HepG2 (cell line): ENCODE data around the gene FAM222B. TPM values are rescaled to one million over a fixed set of nuclear protein-coding genes. Genes with fewer than 3 reads are reported as not detected.

Experiments
- AHDC1 ChIP-seq: sonication (generic); formaldehyde crosslinking; IDR thresholded peaks from 2 replicates; pipeline ENCODE4 v1.5.1; 2020; ENCODE audit warnings: mild to moderate bottlenecking, missing genetic modification reagents, borderline replicate concordance
- ARNT ChIP-seq: fragments of 450-650 bp; IDR thresholded peaks from 2 replicates; pipeline ENCODE4 v1.6.1; 2017
- KDM5B ChIP-seq: sonication (generic); formaldehyde crosslinking; IDR thresholded peaks from 2 replicates; pipeline ENCODE4 v1.4.0; 2020; ENCODE audit warnings: missing genetic modification reagents, mild to moderate bottlenecking, borderline replicate concordance
- MXI1 ChIP-seq: IDR thresholded peaks from 3 replicates; pipeline ENCODE4 v1.6.1; 2012; ENCODE audit warnings: low read depth, low read length, inconsistent platforms, borderline replicate concordance
- SRSF9 ChIP-seq: fragments of 200-400 bp; formaldehyde crosslinking; IDR thresholded peaks from 2 replicates; pipeline ENCODE4 v1.6.1; 2018; ENCODE audit warnings: borderline replicate concordance, mild to moderate bottlenecking, low read depth, low read length; ENCODE audit not compliant: insufficient read depth, poor library complexity, severe bottlenecking
- TOPORS ChIP-seq: sonication (generic); formaldehyde crosslinking; IDR thresholded peaks from 2 replicates; pipeline ENCODE4 v1.8.0; 2023; ENCODE audit warnings: mild to moderate bottlenecking, missing genetic modification reagents
- ZFP36 ChIP-seq: fragments of 150-350 bp; IDR thresholded peaks from 2 replicates; pipeline ENCODE4 v1.6.1; 2018; ENCODE audit warnings: borderline replicate concordance, low read length, low read depth; ENCODE audit not compliant: partially characterized antibody
- ZFP36L1 ChIP-seq: sonication (generic); formaldehyde crosslinking; IDR thresholded peaks from 2 replicates; pipeline ENCODE4 v1.8.0; 2022; ENCODE audit warnings: mild to moderate bottlenecking, missing genetic modification reagents, moderate library complexity
- ZNF460 ChIP-seq: sonication (generic); formaldehyde crosslinking; IDR thresholded peaks from 2 replicates; pipeline ENCODE4 v1.5.1; 2020; ENCODE audit warnings: missing genetic modification reagents, mild to moderate bottlenecking, borderline replicate concordance
- ZNF468 ChIP-seq: sonication (generic); formaldehyde crosslinking; IDR thresholded peaks from 2 replicates; pipeline ENCODE4 v1.8.0; 2022; ENCODE audit warnings: mild to moderate bottlenecking, moderate library complexity, missing genetic modification reagents
- ZNF605 ChIP-seq: sonication (generic); formaldehyde crosslinking; IDR thresholded peaks from 2 replicates; pipeline ENCODE4 v1.8.0; 2022; ENCODE audit warnings: mild to moderate bottlenecking, missing genetic modification reagents
- ZNF816 ChIP-seq: sonication (generic); formaldehyde crosslinking; IDR thresholded peaks from 2 replicates; pipeline ENCODE4 v1.8.0; 2022; ENCODE audit warnings: missing genetic modification reagents, mild to moderate bottlenecking, borderline replicate concordance
- polyA plus RNA-seq, 8 experiments: library from polyadenylated mRNA; depleted of rRNA in 3 of 8; stranded (reverse) in 7 of 8; unstranded in 1 of 8; fragments of >200 nt; fragmentation: Illumina TruSeq in 4 of 8; extraction: Trizol in 4 of 8; gene quantifications; 2 replicates each; pipeline versions ENCODE4 v1.2.1 to v1.2.3, GENCODE V29; 2011 to 2016; ENCODE audit warnings: low read depth in 4 of 8, missing spikeins in 1 of 8, mixed read lengths in 1 of 8; ENCODE audit not compliant: insufficient read depth in 1 of 8
- total RNA-seq, 5 experiments: library from RNA; depleted of rRNA; stranded (reverse); fragments of >200 nt; fragmentation: Illumina TruSeq; extraction: Trizol; gene quantifications; 2 replicates each; pipeline ENCODE4 v1.2.3, GENCODE V29; 2016; ENCODE audit warnings: low read depth in 1 of 5
- TF ChIP-seq, protein P1 (sequence below): sonication (generic); formaldehyde crosslinking; IDR thresholded peaks from 2 replicates; pipeline ENCODE4 v1.5.0; 2020; ENCODE audit warnings: mild to moderate bottlenecking, missing genetic modification reagents, borderline replicate concordance
- TF ChIP-seq, protein P2 (sequence below): sonication (generic); formaldehyde crosslinking; IDR thresholded peaks from 2 replicates; pipeline ENCODE4 v1.5.1; 2020; ENCODE audit warnings: missing genetic modification reagents, mild to moderate bottlenecking, borderline replicate concordance

Gene FAM222B
- total and polyA plus RNA-seq, 2 of the 13 experiments (the other 11 are each of a cell fraction or from before 2014, with no cell fraction given), result 3.5 to 7.3 TPM

- TF ChIP-seq MXI1 (no peak), ARNT (no peak), AHDC1 (CRISPR knock-in tag) (0 out of 2 replicates have a peak, but pooled peaks have one; percentile 41), TOPORS (CRISPR knock-in tag) (no peak), KDM5B (CRISPR knock-in tag) (no peak), ZFP36L1 (CRISPR knock-in tag) (no peak), ZNF468 (CRISPR knock-in tag) (no peak), SRSF9 (no peak), ZNF816 (CRISPR knock-in tag) (no peak), ZNF460 (CRISPR knock-in tag) (peak; percentile 17; the same call in 1 of the 2 replicates), ZNF605 (CRISPR knock-in tag) (no peak), ZFP36 (no peak)
- TF ChIP-seq, protein P1, sequence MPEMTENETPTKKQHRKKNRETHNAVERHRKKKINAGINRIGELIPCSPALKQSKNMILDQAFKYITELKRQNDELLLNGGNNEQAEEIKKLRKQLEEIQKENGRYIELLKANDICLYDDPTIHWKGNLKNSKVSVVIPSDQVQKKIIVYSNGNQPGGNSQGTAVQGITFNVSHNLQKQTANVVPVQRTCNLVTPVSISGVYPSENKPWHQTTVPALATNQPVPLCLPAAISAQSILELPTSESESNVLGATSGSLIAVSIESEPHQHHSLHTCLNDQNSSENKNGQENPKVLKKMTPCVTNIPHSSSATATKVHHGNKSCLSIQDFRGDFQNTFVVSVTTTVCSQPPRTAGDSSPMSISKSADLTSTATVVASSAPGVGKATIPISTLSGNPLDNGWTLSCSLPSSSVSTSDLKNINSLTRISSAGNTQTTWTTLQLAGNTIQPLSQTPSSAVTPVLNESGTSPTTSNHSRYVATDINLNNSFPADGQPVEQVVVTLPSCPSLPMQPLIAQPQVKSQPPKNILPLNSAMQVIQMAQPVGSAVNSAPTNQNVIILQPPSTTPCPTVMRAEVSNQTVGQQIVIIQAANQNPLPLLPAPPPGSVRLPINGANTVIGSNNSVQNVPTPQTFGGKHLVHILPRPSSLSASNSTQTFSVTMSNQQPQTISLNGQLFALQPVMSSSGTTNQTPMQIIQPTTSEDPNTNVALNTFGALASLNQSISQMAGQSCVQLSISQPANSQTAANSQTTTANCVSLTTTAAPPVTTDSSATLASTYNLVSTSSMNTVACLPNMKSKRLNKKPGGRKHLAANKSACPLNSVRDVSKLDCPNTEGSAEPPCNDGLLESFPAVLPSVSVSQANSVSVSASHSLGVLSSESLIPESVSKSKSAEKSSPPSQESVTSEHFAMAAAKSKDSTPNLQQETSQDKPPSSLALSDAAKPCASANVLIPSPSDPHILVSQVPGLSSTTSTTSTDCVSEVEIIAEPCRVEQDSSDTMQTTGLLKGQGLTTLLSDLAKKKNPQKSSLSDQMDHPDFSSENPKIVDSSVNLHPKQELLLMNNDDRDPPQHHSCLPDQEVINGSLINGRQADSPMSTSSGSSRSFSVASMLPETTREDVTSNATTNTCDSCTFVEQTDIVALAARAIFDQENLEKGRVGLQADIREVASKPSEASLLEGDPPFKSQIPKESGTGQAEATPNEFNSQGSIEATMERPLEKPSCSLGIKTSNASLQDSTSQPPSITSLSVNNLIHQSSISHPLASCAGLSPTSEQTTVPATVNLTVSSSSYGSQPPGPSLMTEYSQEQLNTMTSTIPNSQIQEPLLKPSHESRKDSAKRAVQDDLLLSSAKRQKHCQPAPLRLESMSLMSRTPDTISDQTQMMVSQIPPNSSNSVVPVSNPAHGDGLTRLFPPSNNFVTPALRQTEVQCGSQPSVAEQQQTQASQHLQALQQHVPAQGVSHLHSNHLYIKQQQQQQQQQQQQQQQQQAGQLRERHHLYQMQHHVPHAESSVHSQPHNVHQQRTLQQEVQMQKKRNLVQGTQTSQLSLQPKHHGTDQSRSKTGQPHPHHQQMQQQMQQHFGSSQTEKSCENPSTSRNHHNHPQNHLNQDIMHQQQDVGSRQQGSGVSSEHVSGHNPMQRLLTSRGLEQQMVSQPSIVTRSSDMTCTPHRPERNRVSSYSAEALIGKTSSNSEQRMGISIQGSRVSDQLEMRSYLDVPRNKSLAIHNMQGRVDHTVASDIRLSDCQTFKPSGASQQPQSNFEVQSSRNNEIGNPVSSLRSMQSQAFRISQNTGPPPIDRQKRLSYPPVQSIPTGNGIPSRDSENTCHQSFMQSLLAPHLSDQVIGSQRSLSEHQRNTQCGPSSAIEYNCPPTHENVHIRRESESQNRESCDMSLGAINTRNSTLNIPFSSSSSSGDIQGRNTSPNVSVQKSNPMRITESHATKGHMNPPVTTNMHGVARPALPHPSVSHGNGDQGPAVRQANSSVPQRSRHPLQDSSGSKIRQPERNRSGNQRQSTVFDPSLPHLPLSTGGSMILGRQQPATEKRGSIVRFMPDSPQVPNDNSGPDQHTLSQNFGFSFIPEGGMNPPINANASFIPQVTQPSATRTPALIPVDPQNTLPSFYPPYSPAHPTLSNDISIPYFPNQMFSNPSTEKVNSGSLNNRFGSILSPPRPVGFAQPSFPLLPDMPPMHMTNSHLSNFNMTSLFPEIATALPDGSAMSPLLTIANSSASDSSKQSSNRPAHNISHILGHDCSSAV, result no peak
- TF ChIP-seq, protein P2, sequence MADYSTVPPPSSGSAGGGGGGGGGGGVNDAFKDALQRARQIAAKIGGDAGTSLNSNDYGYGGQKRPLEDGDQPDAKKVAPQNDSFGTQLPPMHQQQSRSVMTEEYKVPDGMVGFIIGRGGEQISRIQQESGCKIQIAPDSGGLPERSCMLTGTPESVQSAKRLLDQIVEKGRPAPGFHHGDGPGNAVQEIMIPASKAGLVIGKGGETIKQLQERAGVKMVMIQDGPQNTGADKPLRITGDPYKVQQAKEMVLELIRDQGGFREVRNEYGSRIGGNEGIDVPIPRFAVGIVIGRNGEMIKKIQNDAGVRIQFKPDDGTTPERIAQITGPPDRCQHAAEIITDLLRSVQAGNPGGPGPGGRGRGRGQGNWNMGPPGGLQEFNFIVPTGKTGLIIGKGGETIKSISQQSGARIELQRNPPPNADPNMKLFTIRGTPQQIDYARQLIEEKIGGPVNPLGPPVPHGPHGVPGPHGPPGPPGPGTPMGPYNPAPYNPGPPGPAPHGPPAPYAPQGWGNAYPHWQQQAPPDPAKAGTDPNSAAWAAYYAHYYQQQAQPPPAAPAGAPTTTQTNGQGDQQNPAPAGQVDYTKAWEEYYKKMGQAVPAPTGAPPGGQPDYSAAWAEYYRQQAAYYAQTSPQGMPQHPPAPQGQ (CRISPR knock-in tag), result no peak
Observed at GRCh38 chr17:28788100-28788499, 54.5 kb downstream of the FAM222B start (continued).
